GM23338 (cell line): Measurements from ENCODE around the gene CTNNA1. TPM values are rescaled to one million over a fixed set of nuclear protein-coding genes. Genes with fewer than 3 reads are reported as not detected.

Experiments
- ATAC-seq: fragments of 200-7000 bp; cut with Tn5 transposase; 3 replicates; pipeline ENCODE4 v1.9.1; 2020
- DNase-seq: peaks from one replicate; pipeline ENCODE4 v3.0.0-alpha.2; 2015; ENCODE audit warnings: low spot score
- H2AFZ ChIP-seq: fragments of 200-600 bp; sonication (generic); 2 replicates; pipeline ENCODE4 v1.8.0; 2016; ENCODE audit warnings: antibody characterized with exemption, mild to moderate bottlenecking, moderate library complexity
- H3F3A ChIP-seq: fragments of 200-600 bp; sonication (generic); replicated peaks from 2 replicates; pipeline ENCODE4 v1.8.0; 2017; ENCODE audit warnings: antibody characterized with exemption, mixed run types, low read depth
- H3K27ac ChIP-seq: fragments of 200-600 bp; sonication (generic); 2 replicates; pipeline ENCODE4 v1.6.1; 2016; ENCODE audit warnings: low read depth
- H3K27me3 ChIP-seq: fragments of 200-600 bp; sonication (generic); 2 replicates; pipeline ENCODE4 v1.8.0; 2016; ENCODE audit warnings: mild to moderate bottlenecking, mixed run types, moderate library complexity; ENCODE audit not compliant: insufficient read depth
- H3K36me3 ChIP-seq: fragments of 200-600 bp; sonication (generic); 2 replicates; pipeline ENCODE4 v1.8.0; 2016; ENCODE audit warnings: mild to moderate bottlenecking; ENCODE audit not compliant: insufficient read depth
- H3K4me1 ChIP-seq: fragments of 200-600 bp; sonication (generic); 2 replicates; pipeline ENCODE4 v1.8.0; 2016; ENCODE audit warnings: mild to moderate bottlenecking, moderate library complexity; ENCODE audit not compliant: insufficient read depth
- H3K4me2 ChIP-seq: fragments of 200-600 bp; sonication (generic); 2 replicates; pipeline ENCODE4 v1.7.1; 2017; ENCODE audit warnings: mixed run types
- H3K4me3 ChIP-seq: fragments of 200-600 bp; sonication (generic); 2 replicates; pipeline ENCODE4 v1.6.1; 2016; ENCODE audit warnings: mixed run types
- H3K79me2 ChIP-seq: fragments of 200-600 bp; sonication (generic); replicated peaks from 2 replicates; pipeline ENCODE4 v1.8.0; 2017; ENCODE audit warnings: mild to moderate bottlenecking; ENCODE audit not compliant: insufficient read depth
- H3K9me2 ChIP-seq: fragments of 200-600 bp; sonication (generic); 2 replicates; pipeline ENCODE4 v1.8.0; 2017; ENCODE audit not compliant: insufficient read depth
- H4K20me1 ChIP-seq: fragments of 200-600 bp; sonication (generic); replicated peaks from 2 replicates; pipeline ENCODE4 v1.8.0; 2017; ENCODE audit warnings: mild to moderate bottlenecking; ENCODE audit not compliant: insufficient read depth
- H3K27ac Mint-ChIP-seq: 2 replicates; pipeline ENCODE4 v1.8.0; 2020; ENCODE audit warnings: inconsistent platforms, mild to moderate bottlenecking, moderate library complexity, mixed read lengths
- H3K27me3 Mint-ChIP-seq: 3 replicates; pipeline ENCODE4 v1.8.0; 2022; ENCODE audit warnings: low read depth, mild to moderate bottlenecking, moderate library complexity, mixed read lengths, inconsistent platforms; ENCODE audit not compliant: insufficient read depth, poor library complexity
- H3K36me3 Mint-ChIP-seq: 3 replicates; pipeline ENCODE4 v1.8.0; 2021; ENCODE audit warnings: low read depth, mild to moderate bottlenecking, inconsistent platforms, moderate library complexity, mixed read lengths
- H3K4me1 Mint-ChIP-seq: 3 replicates; pipeline ENCODE4 v1.8.0; 2020; ENCODE audit warnings: mild to moderate bottlenecking, inconsistent platforms, mixed read lengths
- H3K4me3 Mint-ChIP-seq: 3 replicates; pipeline ENCODE4 v1.8.0; 2021; ENCODE audit warnings: moderate library complexity, mild to moderate bottlenecking, inconsistent platforms, mixed read lengths
- H3K9me3 Mint-ChIP-seq: 3 replicates; pipeline ENCODE4 v1.8.0; 2020; ENCODE audit warnings: moderate library complexity, mild to moderate bottlenecking, inconsistent platforms, mixed read lengths
- CREB1 ChIP-seq: fragments of 250-450 bp; sonication (Bioruptor Pico); IDR thresholded peaks from 2 replicates; pipeline ENCODE4 v1.5.0; 2020; ENCODE audit warnings: low read depth, mild to moderate bottlenecking, moderate library complexity
- ETS1 ChIP-seq: IDR thresholded peaks from 2 replicates; pipeline ENCODE4 v1.6.1; 2016; ENCODE audit warnings: antibody characterized with exemption
- EZH2 ChIP-seq: fragments of 200-600 bp; sonication (generic); IDR thresholded peaks from one replicate; pipeline ENCODE4 v1.8.0; 2017; ENCODE audit warnings: antibody characterized with exemption, mild to moderate bottlenecking, low read depth; ENCODE audit not compliant: unreplicated experiment
- EZH2phosphoT487 ChIP-seq: fragments of 200-600 bp; sonication (generic); IDR thresholded peaks from one replicate; pipeline ENCODE4 v1.8.1; 2018; ENCODE audit warnings: antibody characterized with exemption; ENCODE audit not compliant: unreplicated experiment
- JUNB ChIP-seq: IDR thresholded peaks from one replicate; pipeline ENCODE4 v1.6.1; 2016; ENCODE audit warnings: antibody characterized with exemption; ENCODE audit not compliant: unreplicated experiment
- NANOG ChIP-seq: IDR thresholded peaks from 2 replicates; pipeline ENCODE4 v1.6.1; 2016; ENCODE audit warnings: antibody characterized with exemption, borderline replicate concordance
- REST ChIP-seq: IDR thresholded peaks from one replicate; pipeline ENCODE4 v1.6.1; 2018; ENCODE audit warnings: antibody characterized with exemption; ENCODE audit not compliant: unreplicated experiment
- STAT1 ChIP-seq: IDR thresholded peaks from one replicate; pipeline ENCODE4 v1.6.1; 2016; ENCODE audit warnings: antibody characterized with exemption; ENCODE audit not compliant: unreplicated experiment
- ZNF114 ChIP-seq: fragments of 250-450 bp; sonication (Bioruptor Pico); IDR thresholded peaks from 2 replicates; pipeline ENCODE4 v1.5.0; 2020; ENCODE audit warnings: mild to moderate bottlenecking, moderate library complexity
- ZNF331 ChIP-seq: fragments of 250-450 bp; sonication (Bioruptor Pico); IDR thresholded peaks from 2 replicates; pipeline ENCODE4 v1.5.0; 2020; ENCODE audit warnings: low read depth, mild to moderate bottlenecking, moderate library complexity
- polyA plus RNA-seq: library from polyadenylated mRNA; unstranded; fragments of >200 nt; fragmentation: Nextera tagmentation; extraction: Ambion mirVana; gene quantifications from 2 replicates; pipeline ENCODE4 v1.2.1, GENCODE V29; 2016
- total RNA-seq: library from RNA; depleted of rRNA; stranded (reverse); fragments of >200 nt; shearing (Covaris generic); gene quantifications from 2 replicates; pipeline ENCODE4 v1.2.3, GENCODE V29; 2014
- TF ChIP-seq, protein P1 (sequence below), 2 experiments: fragments of 200-600 bp in 1 of 2; sonication (generic) in 1 of 2; conservative IDR thresholded peaks; 2 replicates each; pipeline versions ENCODE4 v1.5.1 to v1.6.1; 2016 to 2017; ENCODE audit warnings: antibody characterized with exemption in 2 of 2, low read depth in 2 of 2, mild to moderate bottlenecking in 2 of 2, moderate library complexity in 1 of 2

Gene CTNNA1
- total and polyA plus RNA-seq, 2 experiments from 2014 or later: 111 to 348 TPM

GRCh38 chr5:138969323-138970002, 216.2 kb downstream of the CTNNA1 start:
- no peak for TF ChIP-seq EZH2
- TF ChIP-seq, protein P1, sequence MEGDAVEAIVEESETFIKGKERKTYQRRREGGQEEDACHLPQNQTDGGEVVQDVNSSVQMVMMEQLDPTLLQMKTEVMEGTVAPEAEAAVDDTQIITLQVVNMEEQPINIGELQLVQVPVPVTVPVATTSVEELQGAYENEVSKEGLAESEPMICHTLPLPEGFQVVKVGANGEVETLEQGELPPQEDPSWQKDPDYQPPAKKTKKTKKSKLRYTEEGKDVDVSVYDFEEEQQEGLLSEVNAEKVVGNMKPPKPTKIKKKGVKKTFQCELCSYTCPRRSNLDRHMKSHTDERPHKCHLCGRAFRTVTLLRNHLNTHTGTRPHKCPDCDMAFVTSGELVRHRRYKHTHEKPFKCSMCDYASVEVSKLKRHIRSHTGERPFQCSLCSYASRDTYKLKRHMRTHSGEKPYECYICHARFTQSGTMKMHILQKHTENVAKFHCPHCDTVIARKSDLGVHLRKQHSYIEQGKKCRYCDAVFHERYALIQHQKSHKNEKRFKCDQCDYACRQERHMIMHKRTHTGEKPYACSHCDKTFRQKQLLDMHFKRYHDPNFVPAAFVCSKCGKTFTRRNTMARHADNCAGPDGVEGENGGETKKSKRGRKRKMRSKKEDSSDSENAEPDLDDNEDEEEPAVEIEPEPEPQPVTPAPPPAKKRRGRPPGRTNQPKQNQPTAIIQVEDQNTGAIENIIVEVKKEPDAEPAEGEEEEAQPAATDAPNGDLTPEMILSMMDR (conservative IDR thresholded peaks at IDR 0.05; ENCODE audit: low read depth in 2 of 2): no peak
- Histone ChIP-seq H3K9me2 (0 out of 2 replicates have a peak, but pooled peaks cover 3% of the 10 kb centered on the region), H3K4me1 (no peaks in the 10 kb centered on the region; the same call in 1 of the 2 replicates), H3K79me2 (no peaks in the 10 kb centered on the region), H3K27ac (no peak overlapping the region), H3K36me3 (no peaks in the 10 kb centered on the region), H4K20me1 (no peaks in the 10 kb centered on the region), H3K4me3 (no peak overlapping the region), H2AFZ (no peak overlapping the region), H3K4me2 (no peak overlapping the region), H3F3A (no peaks in the 10 kb centered on the region), H3K27me3 (no peaks in the 10 kb centered on the region)
- ATAC-seq (no peak), DNase-seq (no peak)
- Mint-ChIP-seq H3K27ac (no peak overlapping the region), H3K4me3 (no peak overlapping the region), H3K4me1 (peaks cover 26% of the 10 kb centered on the region), H3K36me3 (no peaks in the 10 kb centered on the region), H3K9me3 (no peaks in the 10 kb centered on the region), H3K27me3 (peaks cover 4% of the 10 kb centered on the region)

DNA sequence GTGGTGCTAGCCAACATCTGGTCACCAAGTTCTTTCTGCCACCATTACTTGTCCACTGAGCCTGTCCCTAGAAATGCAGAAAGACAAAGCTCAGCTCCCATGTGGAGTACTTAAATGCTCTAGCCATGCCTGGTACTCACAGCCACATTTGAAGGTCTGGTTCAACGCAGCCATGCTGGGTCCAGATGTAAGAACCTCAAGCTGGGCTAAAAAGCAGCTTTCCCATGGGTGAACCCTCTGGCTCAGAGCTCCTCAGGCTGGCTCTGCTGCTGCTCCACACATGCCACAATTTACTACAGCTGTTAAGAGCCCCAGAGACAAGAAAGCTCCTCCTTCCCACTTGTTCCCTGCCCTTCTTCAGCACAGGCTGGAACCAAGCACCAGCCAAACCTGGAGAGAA, 219.0 kb downstream of the CTNNA1 start:
- H3K27me3 ChIP-seq: no peaks in the 10 kb centered on the region
- H3K9me2 ChIP-seq: 0 out of 2 replicates have a peak, but pooled peaks cover 3% of the 10 kb centered on the region
- H3K4me1 Mint-ChIP-seq: peaks cover 18% of the 10 kb centered on the region; the same call in 2 of the 3 replicates
- no peak overlapping the region for H3K4me3 Mint-ChIP-seq
- DNase-seq (no peak), ATAC-seq (no peak)
- H3K4me3 ChIP-seq: no peak overlapping the region
- no peak overlapping the region for H3K4me2 ChIP-seq
- H3K36me3 Mint-ChIP-seq: no peaks in the 10 kb centered on the region
- H3K27ac Mint-ChIP-seq: no peak overlapping the region
- H4K20me1 ChIP-seq: no peaks in the 10 kb centered on the region
- H3F3A ChIP-seq: no peaks in the 10 kb centered on the region
- no peaks in the 10 kb centered on the region; the same call in 1 of the 2 replicates for H3K4me1 ChIP-seq
- peaks cover 4% of the 10 kb centered on the region for H3K27me3 Mint-ChIP-seq
- H2AFZ ChIP-seq: no peak overlapping the region
- no peaks in the 10 kb centered on the region for H3K9me3 Mint-ChIP-seq
- no peak overlapping the region for H3K27ac ChIP-seq
- H3K79me2 ChIP-seq: no peaks in the 10 kb centered on the region
- H3K36me3 ChIP-seq: no peaks in the 10 kb centered on the region
- TF ChIP-seq JUNB (no peak), CREB1 (no peak), STAT1 (no peak), ZNF331 (CRISPR knock-in tag) (no peak), NANOG (no peak), ETS1 (no peak), REST (no peak), EZH2 (no peak), EZH2phosphoT487 (no peak), ZNF114 (CRISPR knock-in tag) (no peak)
- TF ChIP-seq, protein P1 (conservative IDR thresholded peaks at IDR 0.05; ENCODE audit: low read depth in 2 of 2): no peak
